Breast epithelium (tissue), 3 donors: ENCODE results near the gene YDJC.

ENCODE experiments used
- POLR2A ChIP-seq: fragments of 450-650 bp; IDR thresholded peaks from one replicate; pipeline ENCODE4 v1.6.1; 2016; ENCODE audit warnings: antibody characterized with exemption, mild to moderate bottlenecking, moderate library complexity
- TF ChIP-seq, protein P1 (sequence below), 3 donors: fragments of 450-650 bp; IDR thresholded peaks; one replicate each; pipeline ENCODE4 v1.5.1; 2016 to 2017; ENCODE audit warnings: antibody characterized with exemption in 3 of 3, mild to moderate bottlenecking in 3 of 3, moderate library complexity in 3 of 3

GRCh38 chr22:21677606-21678443 lies 48.0 kb upstream of the YDJC start:
- TF ChIP-seq, protein P1, sequence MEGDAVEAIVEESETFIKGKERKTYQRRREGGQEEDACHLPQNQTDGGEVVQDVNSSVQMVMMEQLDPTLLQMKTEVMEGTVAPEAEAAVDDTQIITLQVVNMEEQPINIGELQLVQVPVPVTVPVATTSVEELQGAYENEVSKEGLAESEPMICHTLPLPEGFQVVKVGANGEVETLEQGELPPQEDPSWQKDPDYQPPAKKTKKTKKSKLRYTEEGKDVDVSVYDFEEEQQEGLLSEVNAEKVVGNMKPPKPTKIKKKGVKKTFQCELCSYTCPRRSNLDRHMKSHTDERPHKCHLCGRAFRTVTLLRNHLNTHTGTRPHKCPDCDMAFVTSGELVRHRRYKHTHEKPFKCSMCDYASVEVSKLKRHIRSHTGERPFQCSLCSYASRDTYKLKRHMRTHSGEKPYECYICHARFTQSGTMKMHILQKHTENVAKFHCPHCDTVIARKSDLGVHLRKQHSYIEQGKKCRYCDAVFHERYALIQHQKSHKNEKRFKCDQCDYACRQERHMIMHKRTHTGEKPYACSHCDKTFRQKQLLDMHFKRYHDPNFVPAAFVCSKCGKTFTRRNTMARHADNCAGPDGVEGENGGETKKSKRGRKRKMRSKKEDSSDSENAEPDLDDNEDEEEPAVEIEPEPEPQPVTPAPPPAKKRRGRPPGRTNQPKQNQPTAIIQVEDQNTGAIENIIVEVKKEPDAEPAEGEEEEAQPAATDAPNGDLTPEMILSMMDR (IDR thresholded peaks at IDR 0.05), result no peak
- no peak for TF ChIP-seq POLR2A
